Measurements from ENCODE around the gene MAGEA4.
"Not testable (repeated sequence)": the region's sequence is repeated elsewhere in the genome, so short reads cannot be mapped to it uniquely, and the experiment has no call there.

MAGEA4 gene, protein sequence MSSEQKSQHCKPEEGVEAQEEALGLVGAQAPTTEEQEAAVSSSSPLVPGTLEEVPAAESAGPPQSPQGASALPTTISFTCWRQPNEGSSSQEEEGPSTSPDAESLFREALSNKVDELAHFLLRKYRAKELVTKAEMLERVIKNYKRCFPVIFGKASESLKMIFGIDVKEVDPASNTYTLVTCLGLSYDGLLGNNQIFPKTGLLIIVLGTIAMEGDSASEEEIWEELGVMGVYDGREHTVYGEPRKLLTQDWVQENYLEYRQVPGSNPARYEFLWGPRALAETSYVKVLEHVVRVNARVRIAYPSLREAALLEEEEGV

DNA sequence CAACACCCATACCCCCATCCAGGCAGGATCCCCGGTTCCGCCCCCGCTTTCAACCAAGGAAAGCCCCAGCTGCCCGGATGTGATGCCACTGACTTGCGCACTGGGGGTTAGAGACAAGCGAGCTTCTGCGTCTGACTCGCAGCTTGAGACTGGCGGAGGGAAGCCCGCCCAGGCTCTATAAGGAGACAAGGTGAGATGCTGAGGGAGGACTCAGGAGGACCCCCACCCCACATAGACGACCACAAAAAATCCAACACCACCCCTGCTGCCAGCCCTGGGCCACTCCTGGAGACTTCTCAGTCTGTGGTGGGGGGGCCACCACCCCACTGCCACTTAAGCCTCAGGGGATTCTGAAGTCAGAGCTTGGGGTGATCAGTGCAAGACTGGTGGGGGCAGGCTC lies at the start of gene MAGEA4:
TSS of gene MAGEA4 (plus strand) at position 110 of the 400 bp plus-strand sequence. CDS start 10,776 bp downstream, outside the sequence.
- no peak for DNase-seq (ENCODE audit: low read depth)

DNA sequence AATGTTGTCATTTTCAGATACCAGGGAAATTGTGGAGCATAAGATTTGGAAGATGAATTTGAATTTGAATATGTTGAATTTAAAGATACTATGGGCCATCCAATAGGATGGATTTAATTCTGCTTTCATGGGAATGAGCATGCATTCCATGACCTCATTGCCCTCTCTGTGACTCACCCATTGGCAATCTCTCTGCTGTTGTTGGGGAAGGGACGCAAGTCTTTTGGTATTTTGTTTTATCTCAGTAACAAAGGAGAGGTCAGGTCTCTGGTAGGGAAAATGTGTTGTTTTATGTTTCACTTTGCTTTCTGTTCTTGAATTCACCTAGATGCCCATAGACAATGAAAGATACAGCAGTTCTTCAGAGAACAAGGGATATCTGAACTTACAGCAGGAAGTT lies 42.1 kb upstream of the MAGEA4 start:
- no peak for DNase-seq (ENCODE audit: low read depth)

DNA sequence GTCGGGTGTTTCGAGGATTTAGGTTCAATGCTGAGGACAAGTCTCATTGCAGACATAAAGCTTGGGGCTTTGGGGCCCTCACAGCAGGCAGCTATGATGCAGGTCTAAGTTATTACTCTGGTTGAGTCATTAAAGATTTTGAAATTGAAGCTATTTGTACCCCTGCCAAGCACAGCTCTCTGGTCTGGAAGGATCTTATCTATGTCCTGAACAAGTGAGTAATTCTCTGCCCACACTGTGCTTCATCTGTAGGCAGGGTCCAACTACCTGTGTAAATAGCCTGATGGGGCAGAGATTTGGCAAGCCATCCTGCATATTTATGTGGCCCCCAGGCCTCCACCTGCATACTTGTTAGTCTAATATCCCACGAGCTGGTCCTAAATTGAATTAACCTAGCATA lies 41.4 kb upstream of the MAGEA4 start:
- DNase-seq (ENCODE audit: low read depth), result no peak

DNA sequence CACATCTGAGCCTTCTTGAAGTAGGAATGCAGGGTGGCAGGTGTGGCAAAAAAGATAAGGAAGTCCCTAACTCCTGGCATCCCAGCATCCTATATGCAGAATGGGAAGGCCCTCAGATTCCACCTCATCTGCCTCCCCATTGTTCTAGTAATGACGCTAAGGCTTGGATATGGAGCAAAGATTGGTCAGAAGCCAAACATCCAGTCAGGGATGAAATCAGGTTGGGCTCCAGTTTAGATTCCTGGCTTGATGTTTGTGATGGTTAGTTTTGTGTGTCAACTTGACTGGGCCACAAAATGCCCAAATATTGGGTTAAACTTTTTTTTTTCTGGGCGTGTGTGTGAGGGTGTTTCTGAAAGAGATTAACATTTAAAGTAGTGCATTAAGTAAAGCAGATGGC lies 39.6 kb upstream of the MAGEA4 start:
- no peak for DNase-seq (ENCODE audit: low read depth)

DNA sequence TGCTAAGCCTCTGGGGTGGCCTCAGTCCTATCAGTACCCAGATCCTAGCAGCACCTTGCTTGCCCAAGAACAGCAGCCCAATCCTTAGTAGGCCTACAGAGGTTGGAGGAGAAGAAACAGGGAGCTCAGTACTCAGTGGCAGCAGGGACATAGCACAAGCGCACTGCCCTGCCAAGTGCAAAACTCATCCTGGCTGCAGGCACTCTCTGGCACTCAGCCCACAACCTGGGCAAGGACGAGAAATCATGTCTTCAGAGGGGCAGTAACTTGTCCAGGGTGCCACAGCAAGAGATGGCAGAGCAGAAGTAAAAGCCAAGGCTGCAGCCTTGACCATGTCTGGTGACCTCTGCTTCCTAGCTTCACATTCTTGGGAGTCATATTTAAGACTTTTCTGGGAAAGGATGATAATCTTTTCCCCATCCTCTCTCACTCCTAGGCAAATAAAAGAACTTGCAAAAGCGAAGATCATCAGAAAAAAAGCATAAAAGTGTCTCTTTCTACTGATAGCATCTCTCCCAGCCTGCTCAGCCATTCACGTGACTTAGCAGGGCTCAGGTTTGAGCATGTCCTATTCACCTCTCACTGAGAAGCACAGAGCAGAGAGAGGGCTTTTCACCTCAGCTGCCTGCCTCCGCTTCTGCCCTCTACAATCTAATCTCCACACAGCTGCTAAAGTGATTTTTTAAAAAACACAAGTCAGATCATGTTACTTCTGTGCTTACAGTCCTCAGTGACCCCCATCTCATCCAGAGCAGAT lies 37.2 kb upstream of the MAGEA4 start:
- DNase-seq (ENCODE audit: low read depth), result no peak

DNA sequence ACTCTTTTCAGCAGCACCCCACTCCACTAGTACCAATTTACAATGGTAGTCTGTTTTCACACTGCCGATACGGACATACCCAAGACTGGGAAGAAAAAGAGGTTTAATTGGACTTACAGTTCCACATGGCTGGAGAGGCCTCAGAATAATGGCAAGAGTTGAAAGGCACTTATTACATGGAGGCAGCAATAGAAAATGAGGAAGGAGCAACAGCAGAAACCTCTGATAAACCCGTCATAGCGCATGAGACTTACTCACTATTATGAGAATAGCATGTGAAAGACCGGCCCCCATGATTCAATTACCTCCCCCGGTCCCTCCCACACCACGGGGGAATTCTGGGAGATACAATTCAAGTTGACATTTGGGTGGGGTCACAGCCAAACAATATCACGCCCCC lies 34.1 kb upstream of the MAGEA4 start:
- DNase-seq (ENCODE audit: low read depth), result no peak

DNA sequence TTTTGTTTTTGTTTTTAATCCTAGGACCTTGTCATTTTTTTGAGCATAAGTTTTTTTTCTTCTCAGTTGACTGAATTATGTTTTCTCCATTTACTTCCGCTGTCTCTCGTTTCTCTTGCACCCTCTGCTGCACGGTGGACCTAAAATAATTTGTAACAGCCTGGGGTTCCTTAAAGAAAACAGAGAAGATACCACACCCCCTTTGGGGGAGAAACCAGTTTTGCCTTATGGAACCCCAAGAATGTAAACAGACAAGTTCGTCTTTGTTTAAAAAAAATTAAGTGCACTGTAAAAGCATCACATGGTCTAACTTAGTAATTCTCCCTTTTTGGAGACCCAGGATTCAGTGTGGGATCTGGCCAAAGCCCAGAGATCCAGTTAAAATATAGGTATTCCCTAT lies 32.8 kb upstream of the MAGEA4 start:
- no peak for DNase-seq (ENCODE audit: low read depth)

DNA sequence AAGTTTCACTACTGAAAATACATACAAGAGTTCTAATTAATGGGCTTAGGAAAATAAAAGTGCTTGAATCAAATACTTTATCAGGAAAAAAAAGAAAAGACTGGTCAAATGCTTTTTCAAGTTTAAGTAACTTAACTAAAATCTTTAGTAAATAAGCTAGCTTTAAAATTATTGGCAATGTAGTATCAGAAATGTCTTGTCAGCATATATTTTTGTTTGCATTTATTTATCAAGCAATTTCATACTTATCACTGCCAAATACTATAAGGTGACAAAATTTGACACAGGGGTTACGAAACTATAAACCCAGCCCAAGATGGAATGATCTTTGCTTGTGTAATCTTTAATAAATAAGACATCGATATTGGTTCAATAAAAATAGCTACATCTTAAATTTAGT lies 31.8 kb upstream of the MAGEA4 start:
- no peak for DNase-seq (ENCODE audit: low read depth)

DNA sequence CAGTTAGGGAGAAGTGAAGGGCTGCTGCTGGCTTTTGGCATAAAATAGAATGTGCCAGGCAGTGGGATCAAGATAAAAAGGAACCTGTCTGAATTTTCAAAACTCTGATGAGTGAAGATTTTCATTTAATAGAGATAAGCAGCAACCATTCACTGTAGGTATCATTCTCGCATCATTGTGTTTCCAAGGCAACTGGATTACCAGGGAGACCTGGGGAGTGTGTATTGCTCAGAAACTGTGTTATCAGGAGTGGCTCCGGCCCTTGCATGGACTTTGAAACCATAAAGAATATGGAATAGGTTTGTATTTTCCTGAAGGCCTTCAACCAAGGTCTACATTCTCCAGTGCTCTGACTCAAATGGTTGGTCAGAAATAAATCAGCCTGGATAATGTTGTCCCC lies 23.3 kb upstream of the MAGEA4 start:
- no peak for DNase-seq (ENCODE audit: low read depth)

DNA sequence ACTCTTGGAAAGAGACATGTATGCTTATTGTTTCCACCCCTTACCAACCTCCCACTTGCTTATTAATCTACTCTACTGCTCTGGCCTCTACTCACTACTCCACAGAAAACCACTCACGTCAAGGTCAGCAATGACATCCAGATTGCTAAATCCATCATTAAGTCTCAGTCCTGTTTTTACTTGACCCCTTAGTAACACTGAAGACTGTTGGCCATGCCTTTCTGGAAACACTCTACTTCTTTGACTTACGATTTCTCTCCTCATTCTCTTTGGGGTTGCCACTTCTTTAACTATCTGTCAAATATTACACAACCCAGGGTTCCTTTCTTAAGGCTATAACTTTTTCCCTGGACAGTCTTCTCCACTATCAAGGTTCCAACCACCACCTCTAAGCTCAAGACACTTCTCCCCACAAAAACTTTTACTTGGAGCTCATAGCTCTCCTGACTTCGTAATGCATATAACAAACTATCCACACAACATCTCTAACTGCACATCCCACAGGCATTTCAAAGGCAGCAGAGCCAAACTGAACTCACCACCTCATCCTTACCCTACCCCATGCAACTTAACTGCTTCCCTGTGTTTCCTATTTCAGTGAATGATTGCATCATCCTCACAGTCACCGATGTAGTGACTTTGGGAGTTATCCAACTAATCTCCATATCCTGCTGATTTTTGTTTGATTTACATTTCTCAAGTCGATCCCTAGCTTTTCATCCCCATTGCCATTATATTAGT lies 15.8 kb upstream of the MAGEA4 start:
- no peak for DNase-seq (ENCODE audit: low read depth)

DNA sequence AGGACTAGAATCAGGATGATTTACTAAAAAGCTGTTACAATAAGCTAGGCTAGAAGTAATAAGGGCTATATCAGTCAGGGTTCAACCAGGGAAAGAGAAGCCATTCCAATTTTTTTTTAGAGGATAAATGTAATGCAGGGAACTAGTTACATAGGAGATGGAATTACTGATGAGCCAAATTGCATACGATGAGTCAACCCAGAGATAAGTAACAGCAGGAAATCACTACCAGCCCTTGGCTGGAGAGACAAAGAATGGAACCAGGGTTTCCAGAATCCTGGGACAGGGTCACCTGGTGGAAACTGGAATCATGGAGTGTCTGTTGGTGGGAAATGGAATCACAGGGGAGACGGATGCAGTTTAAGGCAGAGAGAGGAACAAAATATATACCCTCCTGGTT lies 13.1 kb upstream of the MAGEA4 start:
- no peak for DNase-seq (ENCODE audit: low read depth)

DNA sequence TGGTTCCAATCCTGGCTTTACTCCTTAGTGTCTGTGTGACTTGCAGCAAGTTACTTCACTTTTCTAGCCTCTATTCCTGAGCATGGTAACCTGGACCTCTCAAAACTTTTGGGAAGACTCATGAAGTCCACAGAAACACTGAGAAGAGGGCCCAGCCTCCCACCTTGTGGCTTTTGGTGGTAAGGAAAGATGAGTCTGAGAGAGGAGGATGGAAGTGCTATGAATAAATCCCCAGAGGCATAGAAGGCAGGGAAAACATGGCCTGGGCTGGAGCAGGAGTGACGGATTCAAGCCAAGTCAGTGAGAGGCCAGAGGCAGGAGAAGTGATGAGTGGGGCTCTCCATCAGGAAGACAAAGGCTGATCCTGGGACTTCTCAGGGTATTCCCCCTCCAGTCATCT lies 10.9 kb upstream of the MAGEA4 start:
- DNase-seq (ENCODE audit: low read depth), result no peak

DNA sequence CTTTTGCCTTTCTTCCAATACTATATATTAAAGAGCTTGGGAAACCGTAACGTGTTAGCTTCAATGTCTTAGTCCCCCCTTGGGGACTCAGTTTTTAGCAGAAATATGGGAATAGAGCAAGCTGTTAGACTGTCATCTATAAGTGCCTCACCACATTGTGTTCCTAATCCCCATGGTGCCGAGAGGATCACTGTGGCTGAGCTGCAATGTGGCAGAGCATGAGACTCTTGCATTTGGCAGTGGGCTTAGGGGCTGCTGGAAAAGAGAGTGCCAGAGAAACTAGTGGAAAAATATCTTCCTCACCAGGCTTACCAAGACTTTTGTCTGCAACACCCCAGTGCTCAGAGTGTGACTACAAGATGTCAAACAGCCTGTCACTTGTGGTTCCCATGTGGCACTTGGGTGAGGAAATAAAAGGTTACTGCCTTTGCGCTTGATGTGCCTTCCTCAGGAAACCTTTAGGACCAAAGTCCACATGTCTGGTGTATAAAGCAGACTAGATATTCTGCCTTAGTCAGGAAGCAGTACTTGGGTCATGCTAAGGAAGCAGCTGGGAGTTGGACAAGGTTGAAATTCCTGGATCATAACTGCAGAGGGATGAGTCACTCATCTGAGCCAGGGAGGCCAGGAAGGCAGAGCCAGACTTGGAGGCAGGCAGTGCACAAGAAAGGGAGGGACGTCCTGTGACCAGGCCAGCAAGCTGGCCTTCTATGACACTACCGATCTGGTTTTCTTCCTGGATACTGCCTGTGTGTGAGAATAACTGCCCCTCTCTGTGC lies 9.7 kb upstream of the MAGEA4 start:
- DNase-seq (ENCODE audit: low read depth), result no peak

DNA sequence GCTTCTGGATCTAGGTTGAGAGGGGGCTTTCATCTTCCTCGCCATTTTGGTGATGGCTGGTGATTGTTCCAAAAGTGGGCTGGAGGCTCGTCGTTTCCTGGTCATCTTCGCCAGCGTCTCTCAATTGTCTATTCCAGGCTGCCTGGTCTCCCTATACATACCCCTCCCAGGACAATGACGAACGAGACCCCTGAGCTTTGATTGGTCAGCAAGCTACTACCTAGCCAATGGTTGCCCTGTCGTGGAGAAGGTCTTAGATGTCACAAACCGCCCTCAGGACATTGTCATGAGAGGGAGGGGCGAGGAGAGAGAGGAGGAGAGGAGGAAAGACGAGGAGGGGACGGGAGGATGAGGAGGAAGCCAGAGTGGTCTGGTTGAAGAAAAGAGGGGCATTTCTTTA lies 7.7 kb upstream of the MAGEA4 start:
- DNase-seq (ENCODE audit: low read depth), result no peak

DNA sequence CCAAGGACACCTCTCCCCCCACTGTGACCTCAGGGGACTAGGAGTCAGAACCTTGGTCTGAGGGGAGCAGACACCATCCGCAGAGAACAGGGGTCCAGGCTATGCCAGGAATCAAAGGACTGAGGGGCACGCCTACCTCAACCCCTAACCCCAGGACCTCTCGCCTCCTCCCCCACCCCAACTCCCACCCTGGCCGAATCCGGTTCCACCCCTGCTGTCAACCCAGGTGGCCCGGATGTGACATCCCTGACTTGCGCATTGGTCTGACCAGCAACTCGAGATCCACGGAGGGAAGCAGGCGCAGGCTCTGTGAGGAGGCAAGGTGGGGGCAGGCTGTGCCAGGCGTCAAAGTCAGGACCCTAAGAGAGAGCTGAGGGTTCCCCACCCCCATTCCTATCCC lies 468 bp upstream of the MAGEA4 start:
- no peak for DNase-seq (ENCODE audit: low read depth)

DNA sequence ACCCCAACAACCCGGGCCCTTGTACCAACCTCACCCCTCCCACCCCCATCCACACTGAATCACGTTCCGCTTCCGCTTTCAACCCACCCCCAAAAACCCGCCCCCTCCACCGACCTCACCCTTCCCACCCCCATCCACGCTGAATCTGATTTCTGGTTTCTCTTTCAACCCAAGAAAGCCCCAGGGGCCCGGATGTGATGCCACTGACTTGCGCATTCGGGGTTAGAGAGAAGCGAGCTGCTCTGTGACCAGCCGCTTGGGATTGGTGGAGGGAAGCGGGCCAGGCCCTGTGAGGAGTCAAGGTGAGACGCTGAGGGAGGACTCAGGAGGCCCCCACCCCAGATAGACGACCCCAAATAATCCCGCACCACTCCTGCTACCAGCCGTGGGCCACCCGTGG lies 6.0 kb downstream of the MAGEA4 start:
- DNase-seq (ENCODE audit: low read depth), result not testable (repeated sequence)

DNA sequence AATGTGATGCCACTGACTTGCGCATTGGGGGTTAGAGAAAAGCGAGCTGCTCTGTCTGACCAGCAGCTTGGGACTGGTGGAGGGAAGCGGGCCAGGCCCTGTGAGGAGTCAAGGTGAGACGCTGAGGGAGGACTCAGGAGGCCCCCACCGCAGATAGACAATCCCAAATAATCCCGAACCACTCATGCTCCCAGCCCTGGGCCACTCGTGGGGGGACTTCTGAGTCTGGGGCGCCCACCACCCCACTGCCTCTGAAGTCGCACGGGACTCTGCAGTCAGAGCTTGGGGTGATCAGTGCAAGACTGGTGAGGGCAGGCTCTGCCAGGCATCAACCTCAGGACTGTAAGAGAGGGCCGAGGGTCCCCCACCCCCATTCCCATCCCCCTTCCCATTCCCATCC lies 6.9 kb downstream of the MAGEA4 start:
- no peak for DNase-seq (ENCODE audit: low read depth)

DNA sequence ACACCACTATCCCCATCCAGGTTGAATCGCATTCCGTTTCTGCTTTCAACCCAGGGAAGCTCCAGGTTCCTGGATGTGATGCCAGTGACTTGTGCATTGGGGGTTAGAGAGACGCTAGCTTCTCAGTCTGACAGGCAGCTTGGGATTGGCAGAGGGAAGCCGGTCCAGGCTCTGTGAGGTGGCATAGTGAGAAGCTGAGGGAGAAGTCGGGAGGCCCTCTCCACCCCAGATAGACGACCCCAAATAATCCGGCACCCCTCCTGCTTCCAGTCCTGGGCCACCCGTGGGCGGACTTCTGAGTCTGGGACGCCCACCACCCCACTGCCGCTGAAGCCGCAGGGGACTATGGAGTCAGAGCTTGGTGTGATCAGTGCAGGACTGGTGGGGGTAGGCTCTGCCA lies 7.4 kb downstream of the MAGEA4 start:
- DNase-seq (ENCODE audit: low read depth), result no peak

DNA sequence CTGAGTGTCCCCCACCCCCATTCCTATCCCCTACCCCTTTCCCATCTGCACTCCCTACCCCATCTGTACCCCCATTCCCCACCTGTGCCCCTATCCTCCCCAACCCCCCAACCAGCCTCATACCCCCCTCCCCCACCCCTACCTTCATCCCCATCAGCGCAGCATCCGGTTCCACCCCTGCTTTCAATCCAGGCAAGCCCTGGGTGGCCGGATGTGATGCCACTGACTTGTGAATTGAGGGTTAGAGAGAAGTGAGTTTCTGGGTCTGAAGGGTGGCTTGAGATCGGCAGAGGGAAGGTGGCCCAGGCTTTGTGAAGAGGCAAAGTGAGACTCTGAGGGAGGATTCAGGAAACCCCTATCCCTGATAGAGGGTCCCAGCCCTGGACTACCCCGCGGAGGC lies 7.8 kb downstream of the MAGEA4 start:
- no peak for DNase-seq (ENCODE audit: low read depth)

DNA sequence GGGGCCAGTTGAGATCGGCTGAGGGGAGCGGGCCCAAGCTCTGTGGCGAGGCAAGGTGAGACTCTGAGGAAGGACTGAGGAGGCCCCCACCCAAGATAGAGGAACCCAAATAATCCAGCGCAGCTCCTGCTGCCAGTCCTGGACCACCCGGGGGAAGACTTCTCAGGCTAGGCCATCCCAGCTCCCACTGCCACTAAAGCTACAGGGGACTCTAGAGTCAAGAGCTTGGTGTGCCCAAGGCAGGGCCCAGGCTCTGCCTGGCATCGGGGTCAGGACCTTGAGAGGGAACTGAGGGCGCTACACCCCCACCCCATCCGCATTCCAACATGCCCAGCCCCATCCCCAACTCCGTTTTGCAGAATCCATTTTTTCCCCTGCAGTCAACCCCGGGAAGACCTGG lies 8.6 kb downstream of the MAGEA4 start:
- no peak for DNase-seq (ENCODE audit: low read depth)

DNA sequence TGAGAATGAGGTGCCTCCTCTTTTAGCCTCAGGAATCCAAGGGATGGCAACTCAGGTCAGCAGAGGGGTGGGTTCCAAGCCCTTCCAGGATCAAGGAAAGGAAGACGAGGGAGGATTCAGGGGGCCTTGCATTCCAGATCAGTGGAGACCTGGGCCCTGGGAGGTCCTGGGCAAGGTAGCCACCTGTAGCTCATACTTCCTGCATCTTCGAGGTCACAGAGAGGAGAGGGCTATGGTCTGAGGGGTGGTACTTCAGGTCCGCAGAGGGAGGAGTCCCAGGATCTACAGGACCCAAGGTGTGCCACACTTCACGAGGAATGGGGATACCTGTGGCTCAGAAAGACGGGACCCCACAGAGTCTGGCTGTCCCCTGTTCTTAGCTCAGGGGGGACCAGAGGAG lies 9.2 kb downstream of the MAGEA4 start:
- no peak for DNase-seq (ENCODE audit: low read depth)

DNA sequence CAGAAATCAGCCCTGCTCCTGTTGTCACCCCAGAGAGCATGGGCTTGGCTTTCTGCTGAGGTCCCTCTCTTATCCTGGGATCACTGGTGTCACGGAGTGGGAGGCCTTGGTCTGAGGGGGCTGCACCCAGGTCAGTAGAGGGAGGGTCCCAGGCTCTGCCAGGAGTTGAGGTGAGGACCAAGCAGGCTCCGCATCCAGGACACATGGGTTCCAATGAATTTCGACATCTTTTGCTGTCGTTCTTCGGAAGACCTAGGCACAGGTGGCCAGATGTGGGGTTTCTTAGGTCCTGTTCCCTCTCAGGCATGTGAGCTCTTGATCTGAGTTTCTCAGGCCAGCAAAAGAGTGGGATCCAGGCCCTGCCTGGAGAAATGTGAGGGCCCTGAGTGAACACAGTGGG lies 10.0 kb downstream of the MAGEA4 start:
- DNase-seq (ENCODE audit: low read depth), result no peak

Data from stimulated activated CD8-positive, alpha-beta memory T cell treated with anti-CD3 and anti-CD28 coated beads, Interleukin-7, amount 100 ng/mL, for 24 hours (primary cell).